GM18498 (cell line): Measurements from ENCODE around the gene SNRPD3.
A peak's percentile ranks its signal among the peaks of the same experiment; 100 is the strongest.
"Not testable (repeated sequence)": the region's sequence is repeated elsewhere in the genome, so short reads cannot be mapped to it uniquely, and the experiment has no call there.

Source experiments
- ATAC-seq: cut with Tn5 transposase; IDR thresholded peaks from one replicate; pipeline ENCODE4 v1.9.1; 2021; ENCODE audit warnings: mild to moderate bottlenecking, moderate library complexity; ENCODE audit not compliant: unreplicated experiment

Gene SNRPD3

GRCh38 chr22:24590596-24591173 is 34.9 kb downstream of the SNRPD3 start:
- ATAC-seq = no peak

DNA sequence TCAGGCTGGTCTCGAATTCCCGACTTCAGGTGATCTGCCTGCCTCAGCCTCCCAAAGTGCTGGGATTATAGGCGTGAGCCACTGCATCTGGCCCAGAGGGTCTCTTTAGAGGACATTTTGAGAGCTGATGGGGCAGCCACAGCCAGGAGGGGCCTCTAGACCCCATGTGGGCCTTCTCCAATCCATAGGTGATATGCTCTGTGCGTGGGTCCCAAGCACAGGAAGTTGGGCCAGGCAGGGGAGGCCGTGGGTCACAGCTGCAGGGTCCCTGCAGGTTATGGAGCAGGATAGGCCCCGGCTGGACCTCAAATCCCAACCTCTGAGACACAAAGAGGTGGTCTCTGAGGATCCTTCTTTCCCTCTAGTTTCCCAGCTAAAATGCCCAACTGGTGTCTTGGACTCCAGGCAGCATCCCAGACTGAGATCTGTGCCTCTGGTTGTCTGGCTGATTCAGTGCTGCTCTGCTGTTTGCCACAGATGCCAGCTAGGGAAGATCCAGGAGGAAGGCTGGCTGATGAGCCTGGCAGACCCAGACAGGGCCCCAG is 35.6 kb downstream of the SNRPD3 start:
- ATAC-seq = no peak

- peak; percentile 22 for ATAC-seq
Measured at GRCh38 chr22:24592058-24592850, 36.5 kb downstream of the SNRPD3 start.

DNA sequence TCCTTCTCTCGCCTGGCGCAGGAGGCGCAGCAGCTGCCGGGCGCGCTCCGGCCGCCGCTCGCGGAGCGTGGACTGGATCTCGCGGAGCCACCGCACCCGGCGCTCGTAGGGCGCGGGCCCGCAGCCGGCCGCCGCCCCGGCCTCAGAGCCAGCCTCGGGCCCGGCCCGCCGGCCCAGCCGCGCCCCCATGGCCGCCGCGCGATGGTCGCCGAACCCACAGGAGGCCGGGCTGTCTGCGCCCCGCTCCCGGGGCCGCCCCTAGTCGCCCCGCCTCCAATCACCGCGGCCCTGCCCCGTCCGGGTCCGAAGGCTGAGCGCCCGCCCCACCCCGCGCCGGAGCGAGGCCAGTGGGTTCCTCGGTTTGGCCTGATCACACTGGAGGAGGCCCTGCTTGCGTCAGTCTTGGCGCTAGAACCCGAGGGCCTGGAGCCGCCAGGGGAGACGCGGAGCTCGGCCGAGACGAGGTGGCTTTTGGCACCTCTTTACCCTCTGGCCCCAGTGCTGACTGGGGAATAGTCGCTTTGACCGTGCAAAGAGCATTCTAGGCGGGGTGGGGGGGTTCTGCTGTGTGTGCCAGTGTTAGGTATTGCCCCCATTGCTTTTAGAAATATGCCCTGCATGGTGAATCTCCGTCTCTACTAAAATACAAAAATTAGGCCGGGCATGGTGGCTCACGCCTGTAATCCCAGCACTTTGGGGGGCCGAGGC is 37.2 kb downstream of the SNRPD3 start, which contains the start of gene LRRC75B:
Gene LRRC75B (minus strand): TSS at position 223 of the 708 bp plus-strand sequence. CDS start 34 bp downstream, at position 189.
- peak; percentile 72 for ATAC-seq

- ATAC-seq = not testable (repeated sequence)
Measured at GRCh38 chr22:24593559-24593835, 37.7 kb downstream of the SNRPD3 start.

DNA sequence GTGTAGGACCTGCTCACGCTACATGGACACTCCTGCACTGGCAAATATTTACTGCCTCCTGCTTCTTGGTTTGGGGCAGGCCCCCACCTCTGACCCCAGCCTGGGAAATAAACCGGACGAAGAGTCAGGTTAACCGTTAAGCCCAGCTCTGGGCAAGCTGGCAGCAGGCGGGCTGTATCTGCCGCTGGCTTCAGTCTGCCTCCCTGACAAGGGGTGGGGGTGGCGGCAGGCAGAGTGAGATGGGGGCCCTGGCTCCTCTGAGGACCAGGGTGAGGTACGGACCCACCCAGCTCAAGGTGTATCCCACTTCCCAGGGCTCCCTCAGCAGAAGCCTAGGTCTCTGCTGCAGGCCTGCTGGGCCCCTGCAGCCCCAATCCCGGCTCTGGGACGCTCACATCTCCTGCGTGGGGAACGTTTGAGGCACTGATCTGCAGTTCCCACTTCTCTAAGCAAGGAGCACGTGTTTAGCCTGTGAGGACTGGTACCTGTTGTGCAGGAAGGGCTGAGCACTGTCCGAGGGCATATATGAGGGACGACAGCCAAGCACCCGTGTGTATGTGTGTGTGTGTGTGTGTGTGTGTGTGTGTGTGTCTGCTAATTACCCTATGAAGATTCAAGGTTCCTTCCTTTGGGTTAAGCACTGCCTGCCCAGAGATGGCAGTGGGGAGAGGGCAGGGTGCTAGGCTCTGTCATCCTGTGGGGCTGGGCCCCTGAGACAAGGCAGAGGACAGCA is 38.2 kb downstream of the SNRPD3 start:
- no peak for ATAC-seq

DNA sequence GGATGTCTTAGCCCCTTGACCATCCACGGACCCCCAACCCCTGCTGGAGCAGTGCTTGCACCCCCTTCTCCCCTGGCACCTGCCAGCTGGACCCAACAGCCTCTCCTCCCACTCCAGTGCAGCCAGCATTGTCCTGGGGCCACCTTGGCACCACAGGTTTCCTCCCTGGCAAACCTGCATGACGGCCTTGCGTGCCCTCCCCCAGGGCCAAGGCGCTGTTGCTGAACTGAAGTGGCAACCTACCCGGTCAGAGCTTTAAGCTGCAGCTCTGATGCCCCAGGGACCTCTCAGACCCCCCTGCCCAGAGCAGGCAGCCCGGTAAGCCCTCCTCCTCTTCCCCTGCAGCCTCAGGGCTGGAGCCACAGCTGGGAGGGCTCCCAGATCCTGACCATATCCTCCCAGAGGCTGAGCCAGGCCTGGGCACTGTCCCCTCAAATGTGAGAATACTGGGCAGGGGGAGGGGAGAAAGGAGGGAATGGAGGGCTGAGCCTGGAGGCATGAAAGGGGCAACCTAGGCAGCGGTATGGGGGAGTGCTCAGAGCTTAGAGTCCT is 38.8 kb downstream of the SNRPD3 start:
- no peak for ATAC-seq

DNA sequence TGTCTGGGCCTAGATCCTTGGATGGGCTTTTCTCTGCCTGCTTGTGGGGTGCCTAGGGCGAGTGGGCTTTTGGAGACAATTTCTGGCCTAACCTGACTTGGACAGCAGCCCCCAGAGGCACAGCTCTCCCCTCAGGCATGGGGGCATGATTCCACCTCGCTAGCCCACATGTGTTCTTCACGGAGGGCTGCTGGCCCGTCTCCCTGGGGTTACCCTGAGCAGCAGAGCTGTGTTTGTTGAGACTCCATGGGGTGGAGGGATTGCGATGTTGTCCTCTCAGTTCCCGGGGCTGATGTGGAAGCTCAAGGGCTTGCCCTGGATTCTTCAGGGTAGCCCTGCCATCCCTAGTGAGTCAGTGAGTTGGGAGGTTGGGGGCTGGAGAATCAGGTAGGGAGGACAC is 39.4 kb downstream of the SNRPD3 start:
- no peak for ATAC-seq

DNA sequence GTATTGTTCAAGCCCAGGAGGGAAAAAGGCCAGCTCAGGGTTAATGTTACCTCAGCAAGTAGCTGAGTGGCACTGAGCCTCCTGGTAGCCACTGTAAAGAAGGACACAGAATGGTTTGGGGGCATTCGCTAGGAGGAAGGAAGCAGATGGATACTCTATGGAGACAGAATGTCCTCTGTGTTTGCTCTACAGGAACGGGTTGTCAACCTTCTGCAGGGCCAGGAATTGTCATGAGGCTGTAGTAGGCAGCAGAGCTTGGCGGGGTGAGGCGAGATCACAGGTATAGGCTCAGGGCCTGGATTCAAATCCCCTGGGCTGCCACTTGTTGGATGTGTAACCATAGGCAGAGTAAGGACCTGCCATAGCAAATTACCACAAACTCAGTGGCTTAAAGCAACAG is 40.1 kb downstream of the SNRPD3 start:
- no peak for ATAC-seq

DNA sequence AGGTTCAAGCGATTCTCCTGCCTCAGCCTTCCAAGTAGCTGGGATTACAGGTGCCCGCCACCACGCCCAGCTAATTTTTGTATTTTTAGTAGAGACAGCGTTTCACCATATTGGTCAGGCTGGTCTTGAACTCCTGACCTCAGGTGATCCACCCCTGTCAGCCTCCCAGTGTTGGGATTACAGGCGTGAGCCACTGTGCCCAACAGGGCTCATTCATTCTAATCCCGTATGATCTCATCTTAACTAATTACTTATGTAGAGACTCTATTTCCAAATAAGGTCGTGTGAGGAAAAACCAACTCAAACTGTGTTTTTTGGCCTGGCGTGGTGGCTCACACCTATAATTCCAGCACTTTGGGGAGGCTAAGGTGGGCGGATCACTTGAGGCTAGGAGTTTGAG is 41.3 kb downstream of the SNRPD3 start:
- not testable (repeated sequence) for ATAC-seq

DNA sequence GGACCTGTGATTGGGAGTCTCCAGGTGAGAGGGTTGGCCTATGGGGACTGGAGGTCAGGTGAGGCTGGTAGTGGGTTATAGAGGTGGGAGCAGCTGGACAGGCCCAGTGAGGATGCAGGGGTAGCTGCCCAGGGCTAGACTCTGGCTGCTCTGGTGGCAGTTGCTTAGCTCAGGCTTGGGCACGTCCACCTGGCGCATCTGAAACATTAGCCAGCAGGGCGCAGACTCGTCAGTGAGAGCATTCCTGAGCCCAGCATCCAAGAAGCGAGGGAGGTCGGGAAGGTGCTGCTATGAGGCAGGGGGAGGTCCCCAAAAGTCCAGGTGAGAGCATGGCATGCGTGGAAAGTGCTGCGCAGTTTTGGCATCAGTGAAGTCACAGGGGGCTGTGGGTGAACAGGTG is 43.7 kb downstream of the SNRPD3 start:
- no peak for ATAC-seq

- ATAC-seq = not testable (repeated sequence)
Measured at GRCh38 chr22:24599958-24600715, 44.3 kb downstream of the SNRPD3 start.

GRCh38 chr22:24601217-24602104 is 45.7 kb downstream of the SNRPD3 start:
- ATAC-seq = no peak

DNA sequence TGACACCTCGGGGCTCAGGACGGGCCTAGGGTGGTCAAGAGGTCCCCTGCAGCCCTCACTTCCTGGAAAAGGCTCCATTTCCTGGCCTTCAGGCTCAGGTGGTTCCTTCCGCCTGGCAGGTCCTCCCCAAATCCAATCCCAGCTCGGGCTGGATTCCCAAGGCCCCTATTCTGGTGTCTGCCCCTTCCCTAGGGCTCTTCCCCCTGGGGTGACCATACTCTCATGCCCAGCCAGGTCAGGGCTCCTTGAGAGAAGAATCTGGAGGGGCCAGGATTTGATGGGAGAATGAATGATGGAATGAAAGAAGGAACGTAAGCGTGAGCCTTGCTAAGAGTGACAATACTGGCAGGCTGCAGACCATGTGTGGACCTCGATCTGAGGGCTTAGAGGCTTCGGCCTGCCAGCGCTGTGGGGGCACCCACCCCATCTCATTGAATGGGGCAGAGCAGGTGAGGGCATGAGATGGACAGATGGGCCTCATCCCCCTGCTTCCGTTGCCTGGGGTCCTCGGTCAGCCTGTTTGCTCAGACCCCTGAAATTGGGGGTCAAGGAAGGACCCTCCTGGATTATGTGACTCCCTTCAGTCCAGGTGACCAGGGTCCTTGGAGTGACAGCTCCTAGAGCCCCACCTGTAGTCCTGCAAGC is 46.4 kb downstream of the SNRPD3 start:
- ATAC-seq = not testable (repeated sequence)

DNA sequence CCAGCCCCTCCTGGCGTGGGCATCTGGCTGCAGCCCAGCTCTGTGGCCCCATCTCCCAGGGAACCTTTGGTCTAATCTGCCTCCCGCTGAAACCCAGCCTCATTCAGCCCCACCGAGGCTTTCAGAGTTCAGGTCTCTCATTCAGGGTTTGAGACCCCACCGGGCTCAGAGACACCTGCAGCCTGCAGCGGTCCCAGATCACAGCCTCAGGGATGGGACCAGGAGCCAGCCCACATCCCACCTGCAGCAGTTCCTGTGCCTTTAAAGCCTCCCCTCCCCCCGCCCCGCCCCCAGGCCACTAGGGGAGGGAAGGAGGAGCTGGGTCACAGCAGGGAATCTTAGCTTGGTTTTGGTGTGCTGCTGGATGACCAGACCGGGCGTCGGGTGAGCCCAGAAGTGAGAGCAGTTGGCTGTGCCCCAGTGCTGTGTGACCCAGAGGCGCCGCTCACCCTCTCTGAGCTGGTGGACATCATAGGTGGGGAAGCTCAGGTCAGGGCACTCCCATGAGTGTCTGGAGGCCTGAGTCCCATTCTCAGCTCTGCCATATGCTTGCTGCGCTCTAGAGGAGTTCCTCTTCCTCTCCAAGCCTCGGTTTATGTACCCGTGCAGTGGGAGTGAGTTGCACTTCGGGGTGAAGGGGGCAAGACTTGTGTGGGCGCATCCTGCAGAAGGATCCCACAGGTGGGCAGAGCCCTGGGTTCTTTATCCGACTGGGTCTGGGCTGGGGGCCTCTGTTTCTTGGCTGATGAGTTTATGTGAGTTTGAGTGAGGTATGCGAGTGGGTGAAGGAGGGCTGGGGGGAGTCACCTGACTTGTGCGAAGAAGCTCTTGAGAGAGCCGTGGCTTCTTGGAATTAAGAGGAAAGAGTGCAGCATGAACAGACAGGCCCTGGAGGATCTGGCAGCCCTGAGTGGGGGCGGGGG is 47.3 kb downstream of the SNRPD3 start, which contains the start of gene GGT1:
Gene GGT1 (plus strand): TSS at position 347 of the 923 bp plus-strand sequence. CDS start 7,889 bp downstream, outside the sequence.
- ATAC-seq = not testable (repeated sequence)

- ATAC-seq = not testable (repeated sequence)
Measured at GRCh38 chr22:24603770-24604629, 48.2 kb downstream of the SNRPD3 start.
